IMR-90 (cell line): Measurements from ENCODE around the gene FNDC3B. TPM values are rescaled to one million over a fixed set of nuclear protein-coding genes. Genes with fewer than 3 reads are reported as not detected.

Source experiments
- ATAC-seq: fragments of 200-7000 bp; cut with Tn5 transposase; 2 replicates; pipeline ENCODE4 v1.9.1; 2020; ENCODE audit warnings: low read depth, mild to moderate bottlenecking, moderate library complexity
- BruUV-seq: library from RNA; stranded (reverse); fragments of 400-500 nt; replicated peaks from 2 replicates; lab custom pipeline; 2021; lab: Mats Ljungman, UMichigan
- CTCF ChIA-PET: fragments of 300-600 bp; formaldehyde crosslinking; extraction: SDS; loops from one replicate; lab custom pipeline; 2021; ENCODE audit warnings: antibody characterized with exemption; lab: Yijun Ruan, JAX
- POLR2A ChIA-PET: fragments of 300-600 bp; sonication (Branson Sonifier 250); formaldehyde crosslinking; loops from one replicate; lab custom pipeline; 2022; ENCODE audit warnings: antibody characterized with exemption; ENCODE audit not compliant: unreplicated experiment; lab: Charles Lee
- DNase-seq: peaks from one replicate; pipeline ENCODE4 v3.0.0; 2013
- H2AFZ ChIP-seq: replicated peaks from 2 replicates; pipeline ENCODE3; 2013; ENCODE audit warnings: low read length, mild to moderate bottlenecking; ENCODE audit not compliant: poor library complexity
- H2AK5ac ChIP-seq: 2 replicates; pipeline ENCODE4 v1.6.1; 2013; ENCODE audit warnings: low read depth, low read length, inconsistent platforms
- H2AK9ac ChIP-seq: replicated peaks from 2 replicates; pipeline ENCODE3; 2013; ENCODE audit warnings: mild to moderate bottlenecking, low read depth, low read length, moderate library complexity; ENCODE audit not compliant: poor library complexity
- H2BK120ac ChIP-seq: 2 replicates; pipeline ENCODE4 v1.6.1; 2013; ENCODE audit warnings: low read depth, low read length, inconsistent platforms
- H2BK15ac ChIP-seq: 3 replicates; pipeline ENCODE4 v1.6.1; 2013; ENCODE audit warnings: low read depth, low read length, inconsistent platforms
- H2BK20ac ChIP-seq: 2 replicates; pipeline ENCODE4 v1.6.1; 2013; ENCODE audit warnings: low read depth, mild to moderate bottlenecking, inconsistent platforms, low read length, moderate library complexity
- H2BK5ac ChIP-seq: 2 replicates; pipeline ENCODE4 v1.6.1; 2013; ENCODE audit warnings: mild to moderate bottlenecking, low read depth, low read length, inconsistent platforms; ENCODE audit not compliant: poor library complexity, severe bottlenecking
- H3K14ac ChIP-seq: replicated peaks from 2 replicates; pipeline ENCODE4 v1.6.1; 2013; ENCODE audit warnings: low read depth, low read length, inconsistent platforms
- H3K18ac ChIP-seq: 2 replicates; pipeline ENCODE4 v1.6.1; 2013; ENCODE audit warnings: low read depth, low read length, control low read depth
- H3K23ac ChIP-seq: 2 replicates; pipeline ENCODE4 v1.6.1; 2013; ENCODE audit warnings: low read depth, low read length, inconsistent platforms
- H3K27ac ChIP-seq: 2 replicates; pipeline ENCODE4 v1.5.1; 2013; ENCODE audit warnings: mild to moderate bottlenecking, control low read depth, low read length; ENCODE audit not compliant: insufficient read depth
- H3K27me3 ChIP-seq: 2 replicates; pipeline ENCODE4 v1.6.1; 2013; ENCODE audit warnings: low read length; ENCODE audit not compliant: control insufficient read depth, insufficient read depth
- H3K36me3 ChIP-seq: 2 replicates; pipeline ENCODE4 v1.6.1; 2013; ENCODE audit warnings: low read length, mixed read lengths; ENCODE audit not compliant: control insufficient read depth, insufficient read depth
- H3K4ac ChIP-seq: 2 replicates; pipeline ENCODE4 v1.6.1; 2013; ENCODE audit warnings: low read depth, low read length, inconsistent platforms
- H3K4me1 ChIP-seq: 2 replicates; pipeline ENCODE4 v1.6.1; 2013; ENCODE audit warnings: low read length, mixed read lengths; ENCODE audit not compliant: control insufficient read depth, insufficient read depth
- H3K4me2 ChIP-seq: 2 replicates; pipeline ENCODE4 v1.6.1; 2013; ENCODE audit warnings: low read depth, mild to moderate bottlenecking, control low read depth, low read length, moderate library complexity
- H3K4me3 ChIP-seq: 2 replicates; pipeline ENCODE4 v1.5.1; 2013; ENCODE audit warnings: low read depth, mild to moderate bottlenecking, control low read depth, low read length, moderate library complexity; ENCODE audit not compliant: insufficient read depth
- H3K56ac ChIP-seq: 2 replicates; pipeline ENCODE4 v1.6.1; 2013; ENCODE audit warnings: low read length, inconsistent platforms; ENCODE audit not compliant: insufficient read depth; ENCODE audit errors: extremely low read depth
- H3K79me1 ChIP-seq, 2 experiments: 2 replicates each; pipeline ENCODE4 v1.6.1; 2013; ENCODE audit warnings: low read length in 2 of 2, inconsistent platforms in 1 of 2, low read depth in 1 of 2
- H3K9ac ChIP-seq: 2 replicates; pipeline ENCODE4 v1.6.1; 2013; ENCODE audit warnings: low read depth, low read length, control low read depth
- H3K9me1 ChIP-seq: 2 replicates; pipeline ENCODE4 v1.6.1; 2013; ENCODE audit warnings: low read length, inconsistent platforms; ENCODE audit not compliant: insufficient read depth
- H3K9me3 ChIP-seq: 2 replicates; pipeline ENCODE4 v1.6.1; 2013; ENCODE audit warnings: low read length; ENCODE audit not compliant: control insufficient read depth, insufficient read depth
- H4K20me1 ChIP-seq: 2 replicates; pipeline ENCODE4 v1.6.1; 2013; ENCODE audit warnings: low read length, inconsistent platforms; ENCODE audit not compliant: insufficient read depth
- H4K5ac ChIP-seq: 2 replicates; pipeline ENCODE4 v1.6.1; 2013; ENCODE audit warnings: mild to moderate bottlenecking, low read depth, low read length, control low read depth
- H4K8ac ChIP-seq, 2 experiments: 2 replicates each; pipeline ENCODE4 v1.6.1; 2013; ENCODE audit warnings: low read depth in 2 of 2, low read length in 2 of 2, control low read depth in 1 of 2, inconsistent platforms in 1 of 2
- H4K91ac ChIP-seq: 2 replicates; pipeline ENCODE4 v1.6.1; 2013; ENCODE audit warnings: low read depth, low read length, inconsistent platforms; ENCODE audit not compliant: insufficient read depth
- BHLHE40 ChIP-seq: fragments of 150-350 bp; IDR thresholded peaks from 2 replicates; pipeline ENCODE4 v1.6.1; 2016; ENCODE audit warnings: mild to moderate bottlenecking, low read depth, low read length
- CEBPB ChIP-seq: IDR thresholded peaks from 2 replicates; pipeline ENCODE4 v1.6.1; 2012; ENCODE audit warnings: low read depth, low read length, improper control_type of control experiment
- CHD1 ChIP-seq: IDR thresholded peaks from 2 replicates; pipeline ENCODE4 v1.6.1; 2012; ENCODE audit warnings: low read depth, low read length, improper control_type of control experiment
- CTCF ChIP-seq: conservative IDR thresholded peaks from 2 replicates; pipeline ENCODE4 v1.5.1; 2012; ENCODE audit warnings: mild to moderate bottlenecking, low read depth, low read length, improper control_type of control experiment
- FOS ChIP-seq: fragments of 150-350 bp; IDR thresholded peaks from 2 replicates; pipeline ENCODE4 v1.6.1; 2016; ENCODE audit warnings: low read depth, low read length
- MAFK ChIP-seq: IDR thresholded peaks from 2 replicates; pipeline ENCODE4 v1.6.1; 2012; ENCODE audit warnings: low read depth, low read length, improper control_type of control experiment
- MAZ ChIP-seq: IDR thresholded peaks from 2 replicates; pipeline ENCODE4 v1.6.1; 2012; ENCODE audit warnings: low read depth, mild to moderate bottlenecking, low read length, improper control_type of control experiment, moderate library complexity, borderline replicate concordance
- MXI1 ChIP-seq: IDR thresholded peaks from 2 replicates; pipeline ENCODE4 v1.6.1; 2012; ENCODE audit warnings: low read depth, mild to moderate bottlenecking, low read length, moderate library complexity, borderline replicate concordance
- NFE2L2 ChIP-seq: fragments of 150-350 bp; IDR thresholded peaks from 2 replicates; pipeline ENCODE4 v1.6.1; 2016; ENCODE audit warnings: low read depth, mild to moderate bottlenecking, low read length
- POLR2A ChIP-seq: IDR thresholded peaks from 2 replicates; pipeline ENCODE4 v1.6.1; 2012; ENCODE audit warnings: mild to moderate bottlenecking, low read depth, low read length
- RAD21 ChIP-seq: IDR thresholded peaks from 2 replicates; pipeline ENCODE4 v1.6.1; 2012; ENCODE audit warnings: low read length, improper control_type of control experiment
- RCOR1 ChIP-seq: IDR thresholded peaks from 2 replicates; pipeline ENCODE4 v1.6.1; 2012; ENCODE audit warnings: mild to moderate bottlenecking, low read length, improper control_type of control experiment; ENCODE audit not compliant: insufficient replicate concordance
- RFX5 ChIP-seq: IDR thresholded peaks from 2 replicates; pipeline ENCODE4 v1.8.0; 2012; ENCODE audit warnings: low read depth, mild to moderate bottlenecking, low read length, moderate library complexity
- SMC3 ChIP-seq: fragments of 150-350 bp; IDR thresholded peaks from 2 replicates; pipeline ENCODE4 v1.6.1; 2016; ENCODE audit warnings: low read depth, mild to moderate bottlenecking, antibody characterized with exemption, low read length, moderate library complexity
- WGBS, 2 experiments: methylation state at CpG; one replicate each; pipeline versions ENCODE4 v1.1.5 to v1.1.7; 2013; ENCODE audit warnings: missing lambda C conversion rate in 2 of 2; ENCODE audit not compliant: insufficient read length in 1 of 2; ENCODE audit errors: extremely low coverage in 2 of 2; 5-methylcytosine and 5-hydroxymethylcytosine counted together
- dilution Hi-C: fragments of 300-500 bp; cut with HindIII; formaldehyde crosslinking; loops from one replicate; pipeline ENCODE4 v1.14.3; 2018; ENCODE audit warnings: low sequenced_read_pairs; ENCODE audit not compliant: unreplicated experiment
- in situ Hi-C: fragments of 300-500 bp; cut with MboI; formaldehyde crosslinking; loops from 3 replicates; pipeline ENCODE4 v1.14.3; 2019; ENCODE audit warnings: low sequenced_read_pairs, inconsistent platforms, mixed read lengths
- intact Hi-C: fragments of 100-400 bp; cut with micrococcal nuclease; formaldehyde crosslinking; loops from 2 replicates; pipeline ENCODE4 v1.10.0; 2022
- polyA plus RNA-seq, 3 experiments: library from polyadenylated mRNA; depleted of rRNA; stranded (reverse); fragments of >200 nt; gene quantifications; 2 replicates each; pipeline ENCODE4 v1.2.3, GENCODE V29; 2012; ENCODE audit warnings: low replicate concordance in 1 of 3
- total RNA-seq: library from RNA; depleted of rRNA; stranded (reverse); fragments of >200 nt; gene quantifications from 2 replicates; pipeline ENCODE4 v1.2.3, GENCODE V29; 2012
- TF ChIP-seq, protein P1 (sequence below): fragments of 150-350 bp; IDR thresholded peaks from 2 replicates; pipeline ENCODE4 v1.6.1; 2017; ENCODE audit warnings: mild to moderate bottlenecking, antibody characterized with exemption, low read length, low read depth

The FNDC3B gene
- total and polyA plus RNA-seq, 2 of the 4 experiments (the other 2 are of a cell fraction) = 23.9 to 150 TPM

GRCh38 chr3:172203522-172204258 is 164.3 kb downstream of the FNDC3B start:
- CTCF ChIA-PET = no interaction called here
- peaks cover 52% of the 10 kb centered on the region for H4K20me1 ChIP-seq
- peak overlapping the region; percentile 8 for H3K14ac ChIP-seq
- peak overlapping the region; percentile 65; the same call in 1 of the 2 replicates for H3K23ac ChIP-seq
- no TSS peak for BruUV-seq
- H3K56ac ChIP-seq = no peak overlapping the region
- H4K91ac ChIP-seq = peak overlapping the region; percentile 6; the same call in 1 of the 2 replicates
- no peaks in the 10 kb centered on the region for H3K9me3 ChIP-seq
- no peak overlapping the region for H2AFZ ChIP-seq
- no peak overlapping the region for H3K18ac ChIP-seq
- peak overlapping the region; percentile 20; the same call in 1 of the 2 replicates for H3K27ac ChIP-seq
- peaks cover under 1% of the 10 kb centered on the region; the same call in 1 of the 2 replicates for H3K36me3 ChIP-seq
- H3K4me1 ChIP-seq = peaks cover 21% of the 10 kb centered on the region
- H2BK5ac ChIP-seq = peak overlapping the region; percentile 90
- H3K79me1 ChIP-seq = peaks cover 24 to 76% of the 10 kb centered on the region in 2 experiments
- H3K4me3 ChIP-seq = no peak overlapping the region
- H4K5ac ChIP-seq = no peak overlapping the region; the same call in 1 of the 2 replicates
- H2AK9ac ChIP-seq = peak overlapping the region; percentile 56
- H3K4ac ChIP-seq = peak overlapping the region; percentile 59
- H4K8ac ChIP-seq = peak overlapping the region in 1 of 2 experiments; percentile 53; a peak in 2 of 4 replicates
- ATAC-seq = no peak
- no peaks in the 10 kb centered on the region for H3K27me3 ChIP-seq
- DNase-seq = no peak
- dilution Hi-C loops (no loop called here), in situ Hi-C loops (no loop called here), intact Hi-C loops (loop anchor here (10.0 kb wide), 1 partner anchor 159 kb away; no protein-coding TSS in a partner anchor)
- H2AK5ac ChIP-seq = 0 out of 2 replicates have a peak overlapping the region, but pooled peaks have one; percentile 74
- peaks cover 11% of the 10 kb centered on the region for H3K9me1 ChIP-seq
- H3K9ac ChIP-seq = no peak overlapping the region
- no peak overlapping the region; the same call in 1 of the 2 replicates for H3K4me2 ChIP-seq
- H2BK120ac ChIP-seq = no peak overlapping the region
- WGBS, 2 experiments = no CpG with 5 or more reads among the region's 9 CpGs
- POLR2A ChIA-PET = no interaction called here
- peak overlapping the region; percentile 18; the same call in 1 of the 2 replicates for H2BK20ac ChIP-seq
- 0 out of 3 replicates have a peak overlapping the region, but pooled peaks have one; percentile 33 for H2BK15ac ChIP-seq
- TF ChIP-seq CEBPB (no peak), NFE2L2 (no peak), RCOR1 (no peak), CTCF (no peak), MXI1 (no peak), CHD1 (no peak), RAD21 (no peak), BHLHE40 (no peak), MAFK (no peak), SMC3 (no peak), FOS (no peak), POLR2A (no peak), MAZ (no peak), RFX5 (no peak)
- TF ChIP-seq, protein P1, sequence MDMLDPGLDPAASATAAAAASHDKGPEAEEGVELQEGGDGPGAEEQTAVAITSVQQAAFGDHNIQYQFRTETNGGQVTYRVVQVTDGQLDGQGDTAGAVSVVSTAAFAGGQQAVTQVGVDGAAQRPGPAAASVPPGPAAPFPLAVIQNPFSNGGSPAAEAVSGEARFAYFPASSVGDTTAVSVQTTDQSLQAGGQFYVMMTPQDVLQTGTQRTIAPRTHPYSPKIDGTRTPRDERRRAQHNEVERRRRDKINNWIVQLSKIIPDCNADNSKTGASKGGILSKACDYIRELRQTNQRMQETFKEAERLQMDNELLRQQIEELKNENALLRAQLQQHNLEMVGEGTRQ = no peak
